HG02870 (cell line): Measurements from ENCODE around the gene MOB3A.
"Not testable (repeated sequence)": the region's sequence is repeated elsewhere in the genome, so short reads cannot be mapped to it uniquely, and the experiment has no call there.

Experiments
- ATAC-seq: cut with Tn5 transposase; IDR thresholded peaks from one replicate; pipeline ENCODE4 v1.9.1; 2021; ENCODE audit warnings: mild to moderate bottlenecking, moderate library complexity; ENCODE audit not compliant: unreplicated experiment

MOB3A gene

DNA sequence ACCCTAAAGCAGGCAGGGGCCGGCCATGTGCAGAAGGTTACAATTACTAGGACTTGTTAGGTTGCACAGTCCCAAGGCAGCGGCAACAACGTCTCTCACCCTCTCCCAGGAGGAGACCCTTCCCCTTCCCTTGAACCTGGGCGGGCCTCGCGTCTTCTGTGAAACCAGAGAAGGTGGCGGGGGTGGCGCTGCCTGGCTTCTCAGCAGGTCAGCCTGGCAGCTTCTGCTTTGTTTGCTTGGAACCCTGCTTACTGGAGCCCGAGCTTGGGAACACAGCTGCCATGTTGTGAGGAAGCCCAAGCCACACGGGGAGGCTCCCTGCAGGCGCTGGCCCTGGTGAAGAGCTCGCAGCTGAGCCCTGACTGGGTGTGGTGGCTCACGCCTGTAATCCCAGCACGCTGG lies 60.5 kb downstream of the MOB3A start:
- no peak for ATAC-seq

GRCh38 chr19:2034729-2035589 lies 61.2 kb downstream of the MOB3A start:
- ATAC-seq, result no peak

DNA sequence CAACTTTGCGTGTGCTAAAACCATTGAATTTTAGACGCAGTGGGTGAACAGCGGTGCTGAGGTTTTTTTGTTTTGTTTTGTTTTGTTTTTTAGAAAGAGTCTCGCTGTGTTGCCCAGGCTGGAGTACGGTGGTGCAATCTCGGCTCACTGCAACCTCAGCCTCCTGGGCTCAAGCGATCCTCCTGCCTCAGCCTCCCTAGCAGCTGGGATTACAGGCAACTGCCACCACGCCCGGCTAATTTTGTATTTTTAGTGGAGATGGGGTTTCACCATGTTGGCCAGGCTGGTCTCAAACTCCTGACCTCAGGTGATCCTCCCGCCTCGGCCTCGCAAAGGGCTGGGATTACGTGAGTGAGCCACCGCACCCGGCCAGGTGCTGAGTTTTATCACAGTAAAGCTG lies 61.9 kb downstream of the MOB3A start:
- ATAC-seq, result not testable (repeated sequence)

GRCh38 chr19:2033825-2034159 lies 62.3 kb downstream of the MOB3A start:
- no peak for ATAC-seq

DNA sequence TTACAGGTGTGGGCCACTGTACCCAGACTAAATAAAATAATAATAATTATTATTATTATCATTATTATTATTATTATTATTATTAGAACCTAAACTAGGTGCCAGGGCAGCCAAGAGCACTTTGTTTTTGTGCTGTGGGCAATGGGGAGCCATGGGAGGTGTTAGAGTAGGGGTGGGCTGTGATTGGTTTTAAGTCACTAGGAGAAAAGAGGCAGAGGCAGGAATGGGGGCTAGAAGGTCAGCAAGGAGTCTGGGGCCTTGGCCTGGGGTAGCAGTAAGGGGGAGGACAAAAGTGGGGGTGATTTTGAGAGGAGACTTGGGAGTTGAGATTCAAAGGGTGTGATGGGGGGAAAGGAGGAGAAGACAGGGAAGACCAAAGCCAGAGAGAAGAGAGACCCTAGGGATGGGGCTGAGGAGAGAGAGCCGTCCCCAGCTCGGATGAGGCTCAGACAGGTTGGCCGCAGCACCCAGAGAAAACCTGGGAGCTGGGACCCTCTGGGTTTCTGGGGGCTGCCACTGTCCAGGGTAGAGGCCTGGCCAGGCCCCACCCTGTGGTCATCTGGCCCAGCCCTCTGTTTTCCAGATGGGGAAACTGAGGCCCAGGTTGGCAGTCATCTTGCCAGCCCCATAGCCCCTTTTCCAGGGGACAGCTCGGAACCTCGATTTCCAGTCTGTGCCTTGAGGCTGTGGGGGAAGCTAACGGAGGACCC lies 62.9 kb downstream of the MOB3A start:
- no peak for ATAC-seq

DNA sequence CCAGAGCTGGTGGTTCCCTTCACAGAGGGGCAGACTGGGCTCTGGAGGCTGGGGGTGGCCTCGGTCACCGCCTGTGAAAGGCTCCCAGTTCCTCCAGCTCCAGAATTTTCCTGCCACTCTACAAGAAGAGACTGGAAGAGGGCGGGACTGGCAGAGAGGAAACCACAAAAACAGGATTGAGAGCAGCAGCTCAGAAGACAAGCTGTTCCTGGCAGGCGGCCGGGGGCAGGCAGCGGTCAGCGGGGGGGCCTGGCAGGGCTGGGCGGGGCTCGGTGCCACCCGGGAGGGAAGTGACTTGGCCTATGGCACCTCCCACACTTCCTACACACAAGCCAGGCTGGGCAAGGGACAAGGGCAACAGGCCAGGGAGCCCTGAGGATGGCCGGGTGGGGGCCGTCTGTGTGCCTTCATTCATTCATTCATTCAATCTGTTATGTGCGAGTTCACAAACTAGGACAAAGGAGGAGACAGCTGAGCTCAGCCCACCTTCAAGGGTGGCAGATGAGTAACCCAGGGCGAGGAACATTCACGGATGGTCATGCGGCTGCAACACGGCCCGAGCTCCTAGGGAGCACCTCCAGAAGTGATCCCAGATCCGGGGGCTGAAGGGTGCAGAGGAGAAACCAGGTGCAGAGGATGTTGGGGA lies 63.7 kb downstream of the MOB3A start:
- ATAC-seq, result no peak

DNA sequence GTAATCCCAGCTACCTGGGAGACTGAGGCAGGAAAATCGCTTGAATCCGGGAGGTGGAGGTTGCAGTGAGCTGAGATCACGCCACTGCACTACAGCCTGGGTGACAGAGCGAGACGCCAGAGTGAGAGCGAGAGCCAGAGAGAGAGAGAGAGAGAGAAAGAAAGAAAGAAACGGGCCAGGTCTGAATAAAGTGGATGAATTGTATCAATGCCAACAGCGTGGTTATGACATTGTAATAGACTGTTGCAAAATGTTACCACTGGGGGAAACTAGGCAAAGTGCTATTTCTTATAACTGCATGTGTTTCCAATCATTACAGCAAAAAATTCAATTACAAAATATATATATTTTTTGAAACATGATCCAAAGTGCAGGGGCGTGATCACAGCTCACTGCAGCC lies 68.8 kb downstream of the MOB3A start:
- ATAC-seq, result no peak

DNA sequence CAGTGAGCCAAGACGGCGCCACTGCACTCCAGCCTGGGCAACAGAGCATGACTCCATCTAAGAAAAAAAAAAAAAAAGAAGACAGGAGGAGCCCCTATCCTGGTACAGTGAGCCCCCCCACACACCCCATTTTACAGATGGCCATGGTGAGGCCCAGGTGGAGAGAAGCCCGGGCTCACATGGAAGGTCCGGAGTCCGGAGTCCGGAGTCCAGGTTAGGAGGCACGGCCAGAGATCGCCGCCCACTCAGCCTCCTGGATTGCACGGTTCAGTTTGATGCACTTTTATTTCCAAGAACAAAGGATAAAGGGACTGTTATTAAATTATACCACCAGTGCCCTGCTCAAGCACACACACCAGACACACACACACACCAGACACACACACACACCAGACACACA lies 69.4 kb downstream of the MOB3A start:
- no peak for ATAC-seq

- no peak for ATAC-seq
These were observed 73.8 kb downstream of the MOB3A start for GRCh38 chr19:2022289-2022688.

DNA sequence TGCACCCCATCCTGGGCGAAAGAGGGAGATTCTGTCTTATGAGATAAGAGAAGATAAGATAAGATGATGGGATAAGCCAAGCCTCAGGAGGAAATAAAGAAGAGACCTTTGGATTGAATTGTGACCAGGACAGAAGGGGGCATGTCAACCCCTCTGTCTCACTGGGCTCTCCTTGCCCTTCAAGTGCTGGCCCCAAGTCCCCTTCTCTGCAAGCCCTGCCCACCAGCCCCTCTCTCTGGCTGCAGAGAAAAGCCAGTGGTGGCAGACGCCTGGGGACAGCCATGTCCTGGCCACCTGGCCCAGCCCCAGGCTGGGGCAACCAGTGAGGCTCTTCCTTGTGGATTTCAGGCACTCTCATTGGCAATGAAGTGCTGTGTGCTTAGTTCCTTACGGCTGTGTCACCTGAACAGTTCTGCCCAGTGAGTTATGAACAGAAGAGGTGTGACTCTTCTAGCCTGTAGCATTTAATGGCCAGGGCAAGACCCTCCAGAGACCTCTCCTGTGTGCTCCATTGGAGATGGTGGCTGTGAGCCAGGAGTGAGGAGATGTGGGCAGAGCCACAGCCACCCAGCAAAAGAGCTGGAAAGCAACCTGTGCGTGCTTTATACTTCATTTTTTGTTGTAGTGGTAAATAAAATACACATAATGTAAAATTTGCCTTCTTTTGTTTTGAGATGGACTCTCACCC lies 74.5 kb downstream of the MOB3A start:
- ATAC-seq, result no peak
